GM10266 (cell line): ENCODE measurements around the gene LHFPL5.

Source experiments
- DNase-seq: peaks from one replicate; pipeline ENCODE4 v3.0.0; 2012; ENCODE audit errors: extremely low spot score
- TF ChIP-seq, protein P1 (sequence below): IDR thresholded peaks from 2 replicates; pipeline ENCODE4 v1.5.1; 2012; ENCODE audit warnings: mild to moderate bottlenecking, low read depth; ENCODE audit not compliant: control insufficient read depth, insufficient read depth; ENCODE audit errors: missing control alignments

Gene LHFPL5

DNA sequence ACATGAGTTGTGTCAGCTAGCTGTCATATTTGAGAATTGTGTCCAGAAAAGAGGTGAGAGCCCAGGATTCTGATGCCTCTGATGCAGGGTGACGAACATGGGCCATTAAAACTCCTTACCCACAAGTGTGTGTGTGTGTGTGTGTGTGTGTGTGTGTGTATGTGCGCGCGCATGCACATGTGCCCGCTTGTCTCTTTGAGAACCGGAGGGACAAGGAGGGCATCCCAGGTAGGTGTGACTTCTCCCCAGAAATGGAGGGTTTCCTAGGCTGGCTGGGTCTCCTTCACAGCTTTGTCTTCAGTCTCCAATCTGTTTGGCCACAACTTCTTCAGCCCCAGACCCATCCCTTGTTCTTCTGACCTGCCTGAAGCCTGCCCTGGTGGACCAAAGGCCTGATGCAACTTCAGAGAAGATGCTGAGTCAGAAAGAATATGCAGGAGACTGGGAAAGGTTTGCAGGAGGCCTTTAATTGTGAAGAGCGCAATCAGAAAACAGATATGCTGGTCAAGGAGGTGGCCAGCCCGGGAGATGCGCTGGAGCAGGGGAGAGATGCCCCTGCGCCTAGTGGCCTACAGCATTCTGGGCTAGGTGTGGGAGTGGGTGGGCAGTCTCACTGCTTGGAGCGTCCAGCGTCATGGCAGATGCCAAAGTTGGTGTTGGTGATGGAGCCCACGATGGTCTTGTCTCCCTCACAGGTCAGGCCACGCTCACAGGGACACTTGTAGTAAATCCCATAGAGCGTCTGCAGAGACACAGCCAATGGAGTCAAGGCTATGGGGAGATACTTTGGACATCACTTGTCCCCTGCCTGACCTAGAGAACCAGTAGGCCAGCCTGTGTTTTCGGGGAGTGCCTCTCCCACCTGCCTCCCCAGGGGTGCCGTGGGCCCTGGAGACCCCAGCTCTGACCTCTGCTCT lies 10.4 kb upstream of the LHFPL5 start:
- TF ChIP-seq, protein P1, sequence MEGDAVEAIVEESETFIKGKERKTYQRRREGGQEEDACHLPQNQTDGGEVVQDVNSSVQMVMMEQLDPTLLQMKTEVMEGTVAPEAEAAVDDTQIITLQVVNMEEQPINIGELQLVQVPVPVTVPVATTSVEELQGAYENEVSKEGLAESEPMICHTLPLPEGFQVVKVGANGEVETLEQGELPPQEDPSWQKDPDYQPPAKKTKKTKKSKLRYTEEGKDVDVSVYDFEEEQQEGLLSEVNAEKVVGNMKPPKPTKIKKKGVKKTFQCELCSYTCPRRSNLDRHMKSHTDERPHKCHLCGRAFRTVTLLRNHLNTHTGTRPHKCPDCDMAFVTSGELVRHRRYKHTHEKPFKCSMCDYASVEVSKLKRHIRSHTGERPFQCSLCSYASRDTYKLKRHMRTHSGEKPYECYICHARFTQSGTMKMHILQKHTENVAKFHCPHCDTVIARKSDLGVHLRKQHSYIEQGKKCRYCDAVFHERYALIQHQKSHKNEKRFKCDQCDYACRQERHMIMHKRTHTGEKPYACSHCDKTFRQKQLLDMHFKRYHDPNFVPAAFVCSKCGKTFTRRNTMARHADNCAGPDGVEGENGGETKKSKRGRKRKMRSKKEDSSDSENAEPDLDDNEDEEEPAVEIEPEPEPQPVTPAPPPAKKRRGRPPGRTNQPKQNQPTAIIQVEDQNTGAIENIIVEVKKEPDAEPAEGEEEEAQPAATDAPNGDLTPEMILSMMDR: no peak
- DNase-seq: peak; percentile 31

DNA sequence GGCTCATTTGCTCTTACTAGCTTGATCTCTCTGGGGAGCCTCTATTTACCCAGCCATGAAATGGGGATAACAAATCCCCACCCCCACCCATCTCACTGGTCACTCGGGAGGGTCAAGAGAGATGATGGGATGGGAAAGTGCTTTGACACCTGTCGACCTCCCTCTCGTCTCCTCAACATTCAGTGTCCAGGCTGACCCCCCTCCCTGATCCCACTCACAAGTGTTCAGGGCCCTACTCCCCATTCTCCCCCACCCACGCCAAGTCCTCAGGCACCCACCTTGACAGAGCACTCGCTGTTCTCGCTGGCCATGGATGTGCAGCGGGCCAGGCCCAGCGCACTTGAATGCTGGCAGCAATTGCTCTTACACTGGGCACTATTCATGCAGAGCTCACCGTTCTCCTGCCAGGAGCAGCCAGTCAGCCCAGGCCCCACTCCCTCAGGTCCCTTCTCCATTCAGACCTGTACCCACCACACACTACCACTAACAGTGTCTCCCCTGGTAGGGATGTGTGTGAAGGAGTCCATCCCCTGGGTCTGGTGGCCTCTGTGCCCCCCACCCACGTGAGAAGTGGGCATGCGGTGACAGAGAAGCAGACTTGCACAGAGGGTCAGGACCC lies 9.6 kb upstream of the LHFPL5 start:
- peak; percentile 24 for DNase-seq
- TF ChIP-seq, protein P1: no peak

DNA sequence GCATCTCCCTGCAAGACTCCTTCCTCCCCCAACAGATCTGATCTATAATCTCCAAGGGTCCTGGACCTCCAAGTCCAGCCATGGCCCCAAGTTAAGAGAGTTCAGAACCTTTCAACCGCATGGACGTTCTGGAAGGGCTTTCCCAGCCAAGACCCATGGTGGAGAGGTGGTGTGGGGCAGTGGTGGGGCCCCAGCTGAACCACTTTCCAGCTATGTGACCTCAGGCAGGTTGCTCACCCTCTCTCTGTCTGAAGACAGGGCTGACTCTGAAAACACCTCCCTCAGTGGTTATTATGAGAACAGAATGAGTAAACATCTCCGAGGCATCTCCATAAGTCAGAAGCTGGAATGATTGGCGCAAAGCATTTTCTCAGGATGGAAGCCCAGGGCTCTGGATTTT lies 8.9 kb upstream of the LHFPL5 start:
- TF ChIP-seq, protein P1: no peak
- DNase-seq: peak; percentile 20

DNA sequence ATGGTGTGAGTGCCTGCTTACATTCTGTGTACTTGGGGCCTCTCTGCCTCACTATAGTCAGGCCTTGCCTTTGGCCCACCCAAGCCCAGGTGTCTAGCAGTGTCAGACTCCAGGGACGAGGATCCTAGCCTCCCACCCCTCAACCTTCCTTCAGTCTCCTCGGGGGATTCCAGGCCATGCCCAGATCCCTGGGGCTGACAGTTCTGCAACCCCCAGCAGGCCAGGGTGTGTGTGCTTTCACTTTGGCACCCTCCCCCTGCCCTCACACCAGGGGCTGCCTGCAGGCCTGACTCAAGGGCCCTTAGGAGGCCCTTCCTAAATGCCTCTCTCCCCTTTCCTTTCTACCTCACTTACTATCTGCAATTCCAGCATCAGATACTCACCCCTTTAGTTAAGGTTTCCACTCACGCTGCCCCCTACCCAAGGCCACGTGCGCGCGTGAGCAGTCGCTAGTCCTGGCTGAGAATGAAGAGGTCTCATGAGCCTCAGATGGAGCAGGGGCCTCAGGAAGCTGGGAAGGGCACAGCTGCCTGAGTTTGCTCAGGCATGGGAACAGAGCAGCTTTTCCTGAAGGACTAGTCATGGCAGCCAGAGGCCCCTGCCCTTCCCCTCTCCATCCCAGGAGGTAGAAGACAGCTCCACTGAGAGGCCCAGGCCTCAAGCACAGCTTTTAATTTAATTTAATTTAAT lies 7.2 kb upstream of the LHFPL5 start:
- TF ChIP-seq, protein P1: no peak
- DNase-seq: no peak

DNA sequence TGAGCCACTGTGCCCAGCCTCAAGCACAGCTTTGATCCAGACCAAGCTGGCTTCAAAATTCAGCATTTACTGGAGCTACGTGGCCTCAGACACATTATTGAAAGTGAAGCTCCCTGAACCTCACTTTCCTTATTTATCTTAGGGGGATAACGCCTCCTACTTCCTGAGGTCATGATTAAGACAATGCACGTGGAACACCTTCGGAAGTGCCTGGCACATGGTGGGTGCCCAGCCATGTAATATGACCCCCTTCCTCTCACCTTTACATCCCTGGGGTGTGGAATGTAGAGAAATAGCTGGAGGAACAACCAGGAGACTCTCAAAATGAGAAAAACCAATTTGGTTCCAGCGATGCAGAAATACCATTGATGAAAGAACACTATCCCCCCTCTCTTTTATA lies 6.4 kb upstream of the LHFPL5 start:
- TF ChIP-seq, protein P1: no peak
- no peak for DNase-seq

DNA sequence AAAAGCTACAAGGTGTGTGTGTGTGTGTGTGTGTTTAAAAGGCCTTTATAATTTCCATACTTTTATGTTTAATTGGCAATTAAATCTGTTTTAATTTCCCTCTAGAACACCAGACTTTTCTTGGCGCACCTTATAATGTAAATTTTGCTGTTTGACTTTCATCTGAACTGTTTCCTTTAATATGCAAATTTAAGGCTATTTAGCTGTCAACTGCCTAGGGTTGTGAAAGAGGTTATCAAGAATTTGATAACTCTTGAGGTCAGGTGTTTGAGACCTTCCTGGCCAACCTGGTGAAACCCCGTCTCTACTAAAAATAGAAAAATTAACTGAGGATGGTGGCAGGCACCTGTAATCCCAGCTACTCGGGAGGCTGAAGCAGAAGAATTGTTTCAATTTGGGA lies 4.0 kb upstream of the LHFPL5 start:
- TF ChIP-seq, protein P1: no peak
- no peak for DNase-seq
